Measurements from ENCODE around the gene MYOG. TPM values are rescaled to one million over a fixed set of nuclear protein-coding genes. Genes with fewer than 3 reads are reported as not detected.

MYOG gene
- total and polyA plus RNA-seq, 10 of the 15 experiments (the other 5 are each of a cell fraction or from before 2014, with no cell fraction given) = not detected

GRCh38 chr1:203128431-203128715 is 42.6 kb upstream of the MYOG start:
- Histone ChIP-seq H2AFZ (ENCODE audit: control insufficient read depth, low read depth, low read length) (no peak overlapping the region), H3K9ac (ENCODE audit: control insufficient read depth, insufficient read depth, low read length) (no peak overlapping the region), H3K4me3 (no peak overlapping the region), H3K36me3 (ENCODE audit: control insufficient read depth in 2 of 2, insufficient read depth in 2 of 2, low read length in 1 of 2) (no peaks in the 10 kb centered on the region), H3K79me2 (ENCODE audit: control insufficient read depth, insufficient read depth, low read length) (no peaks in the 10 kb centered on the region), H3K4me2 (ENCODE audit: control insufficient read depth, insufficient read depth) (no peak overlapping the region), H3K4me1 (ENCODE audit: control insufficient read depth, insufficient read depth, low read length) (no peaks in the 10 kb centered on the region), H4K20me1 (ENCODE audit: control insufficient read depth, insufficient read depth) (no peaks in the 10 kb centered on the region), H3K27ac (ENCODE audit: control insufficient read depth, insufficient read depth) (no peak overlapping the region), H3K9me3 (replicated peaks; ENCODE audit: control insufficient read depth, insufficient read depth, low read length) (no peaks in the 10 kb centered on the region), H3K27me3 (replicated peaks in 1 of 2; ENCODE audit: control insufficient read depth in 2 of 2, insufficient read depth in 2 of 2, low read length in 1 of 2) (peaks cover 5 to 6% of the 10 kb centered on the region in 2 experiments)
- 70% methylated on average over 7 of the region's 7 CpGs for WGBS (ENCODE audit: insufficient coverage, insufficient replicate concordance, low lambda C conversion rate, missing lambda C conversion rate)
- RAD21 ChIA-PET (ENCODE audit: unreplicated experiment) = no interaction called here
- in situ Hi-C loops (cut with MboI) = no loop called here
- ATAC-seq (no peak), FAIRE-seq (no peak), DNase-seq (ENCODE audit: low read depth, low spot score) (no peak)
- SMC1A ChIA-PET (ENCODE audit: uncharacterized antibody, unreplicated experiment) = no interaction called here
- no TSS peak for BruUV-seq (replicated peaks)
- POLR2A ChIA-PET = no interaction called here
- intact Hi-C loops (cut with micrococcal nuclease; ENCODE audit: unreplicated experiment) = no loop called here
- CTCF ChIA-PET = interaction anchor here (1.1 kb wide), 1 partner anchor 10 kb away, joined by 3 read pairs; no protein-coding TSS in a partner anchor
- TF ChIP-seq SMAD1 (IDR thresholded peaks at IDR 0.05; ENCODE audit: low read depth, partially characterized antibody) = no peak
- no peak for TF ChIP-seq ZNF687 (IDR thresholded peaks at IDR 0.05)
- no peak for TF ChIP-seq TARDBP (IDR thresholded peaks at IDR 0.05; ENCODE audit: borderline replicate concordance)
- no peak for TF ChIP-seq SIX5 (IDR thresholded peaks at IDR 0.05; ENCODE audit: low read depth, low read length, severe bottlenecking)
- no peak for TF ChIP-seq RCOR1 (conservative IDR thresholded peaks at IDR 0.05; ENCODE audit: low read depth, low read length)
- no peak for TF ChIP-seq E2F8 (IDR thresholded peaks at IDR 0.05; ENCODE audit: low read depth, partially characterized antibody)
- no peak for TF ChIP-seq DPF2 (IDR thresholded peaks at IDR 0.05)
- TF ChIP-seq ZNF592 (IDR thresholded peaks at IDR 0.05) = no peak
- TF ChIP-seq IRF5 (IDR thresholded peaks at IDR 0.05; ENCODE audit: borderline replicate concordance) = no peak
- TF ChIP-seq ZNF384 (IDR thresholded peaks at IDR 0.05; ENCODE audit: borderline replicate concordance, low read depth, low read length) = no peak
